Kidney (tissue), 14 donors: Measurements from ENCODE around the gene PPP1R12B. TPM values are rescaled to one million over a fixed set of nuclear protein-coding genes. Genes with fewer than 3 reads are reported as not detected.

Experiments used
- DNase-seq, 5 donors: peaks; one replicate each; pipeline ENCODE4 v3.0.0-alpha.2; 2013 to 2020
- FAIRE-seq: peaks from 2 replicates; lab custom pipeline; 2012; peaks lifted over from hg19 to GRCh38; lab: Jason Lieb, UNC
- H3K27ac ChIP-seq, 2 donors: one replicate each; pipeline ENCODE4 v1.7.0; 2013; ENCODE audit warnings: low read depth in 2 of 2, low read length in 2 of 2, inconsistent platforms in 1 of 2
- H3K27me3 ChIP-seq: one replicate; pipeline ENCODE4 v1.7.1; 2013; ENCODE audit warnings: low read length, inconsistent platforms; ENCODE audit not compliant: control insufficient read depth, insufficient read depth
- H3K36me3 ChIP-seq, 3 donors: one replicate each; pipeline versions ENCODE4 v1.7.0 to v1.7.1; 2013; ENCODE audit warnings: low read length in 3 of 3, control low read depth in 1 of 3, inconsistent platforms in 1 of 3; ENCODE audit not compliant: insufficient read depth in 3 of 3, control insufficient read depth in 2 of 3
- H3K4me1 ChIP-seq, 3 donors: one replicate each; pipeline versions ENCODE4 v1.7.0 to v1.7.1; 2013; ENCODE audit warnings: low read length in 3 of 3, inconsistent platforms in 1 of 3, low read depth in 1 of 3; ENCODE audit not compliant: control insufficient read depth in 2 of 3, insufficient read depth in 2 of 3
- H3K4me3 ChIP-seq, 3 donors: one replicate each; pipeline versions ENCODE4 v1.7.0 to v1.8.1; 2013; ENCODE audit warnings: low read length in 3 of 3, control low read depth in 1 of 3, inconsistent platforms in 1 of 3
- H3K9ac ChIP-seq, 3 donors: one replicate each; pipeline versions ENCODE4 v1.7.0 to v1.7.1; 2013; ENCODE audit warnings: low read length in 3 of 3, control low read depth in 1 of 3, inconsistent platforms in 1 of 3
- H3K9me3 ChIP-seq, 3 donors: one replicate each; pipeline versions ENCODE4 v1.7.0 to v1.7.1; 2013; ENCODE audit warnings: low read length in 3 of 3, control low read depth in 1 of 3, inconsistent platforms in 1 of 3; ENCODE audit not compliant: control insufficient read depth in 2 of 3, insufficient read depth in 1 of 3
- CTCF ChIP-seq: IDR thresholded peaks from 3 replicates; pipeline ENCODE4 v1.5.1; 2012; ENCODE audit warnings: mild to moderate bottlenecking, moderate library complexity, borderline replicate concordance; ENCODE audit not compliant: insufficient read depth; ENCODE audit errors: extremely low read depth
- intact Hi-C: fragments of 100-400 bp; cut with DNase I; formaldehyde crosslinking; loops from one replicate; pipeline ENCODE4 v1.11.1; 2022
- polyA plus RNA-seq: library from polyadenylated mRNA; stranded (reverse); fragments of 350-450 nt; fragmentation: Illumina TruSeq; extraction: RNeasy Lipid Tissue Mini Kit (QIAGEN cat#74804); gene quantifications from one replicate; pipeline ENCODE4 v1.2.3, GENCODE V29; 2014; ENCODE audit warnings: low read depth, low replicate concordance; ENCODE audit not compliant: insufficient read depth
- total RNA-seq: library from RNA; stranded (reverse); fragmentation: NEBNext Ultra II Directional; extraction: Animal tissue kit (Norgen Biotek cat#: 25700); gene quantifications from one replicate; pipeline ENCODE4 v1.2.1, GENCODE V29; 2021
- donor health status: control.
- donor health status: control.
- donor health status: control.
- donor health status: control.
- donor health status: control.
- donor health status: DM: yes; HTN: yes; CAD: no.
- donor health status: Normal renal cell carcinoma (clear cell type).

The PPP1R12B gene
- total and polyA plus RNA-seq, 2 donors from 2014 or later, result 5.7 to 40.0 TPM

- TF ChIP-seq CTCF, result no peak
- Histone ChIP-seq H3K36me3 (peaks cover 0 to 5% (median 0%) of the 10 kb centered on the region in 3 donors), H3K27me3 (no peaks in the 10 kb centered on the region), H3K9me3 (no peaks in the 10 kb centered on the region), H3K27ac (no peak overlapping the region), H3K9ac (no peak overlapping the region), H3K4me3 (no peak overlapping the region), H3K4me1 (peaks cover 0 to 6% (median 5%) of the 10 kb centered on the region in 3 donors)
- DNase-seq, result no peak
- FAIRE-seq, result no peak
- intact Hi-C loops, result no loop called here
Measured at GRCh38 chr1:202569393-202570322, 221.2 kb downstream of the PPP1R12B start.

- H3K27ac ChIP-seq, result no peak overlapping the region
- H3K27me3 ChIP-seq, result no peaks in the 10 kb centered on the region
- TF ChIP-seq CTCF, result peak; percentile 68
- H3K4me1 ChIP-seq, result peaks cover 0 to 6% (median 5%) of the 10 kb centered on the region in 3 donors
- H3K36me3 ChIP-seq, result peaks cover 0 to 5% (median 0%) of the 10 kb centered on the region in 3 donors
- H3K9me3 ChIP-seq, result no peaks in the 10 kb centered on the region
- DNase-seq (peak in 1 of 5 donors; percentile 77), FAIRE-seq (no peak)
- intact Hi-C loops, result no loop called here
- H3K4me3 ChIP-seq, result no peak overlapping the region
- H3K9ac ChIP-seq, result no peak overlapping the region
Measured at GRCh38 chr1:202571719-202572339, 223.3 kb downstream of the PPP1R12B start.

GRCh38 chr1:202572867-202573266 lies 224.4 kb downstream of the PPP1R12B start:
- no peak for DNase-seq
- Histone ChIP-seq H3K9ac (no peak overlapping the region), H3K9me3 (no peaks in the 10 kb centered on the region), H3K27ac (no peak overlapping the region), H3K36me3 (peaks cover 0 to 5% (median 0%) of the 10 kb centered on the region in 3 donors), H3K4me3 (no peak overlapping the region), H3K4me1 (peaks cover 0 to 8% (median 4%) of the 10 kb centered on the region in 3 donors), H3K27me3 (no peaks in the 10 kb centered on the region)
- intact Hi-C loops, result no loop called here
- TF ChIP-seq CTCF, result no peak
- no peak for FAIRE-seq
